H1 (cell line): Measurements from ENCODE around the gene CSF2RB. TPM values are rescaled to one million over a fixed set of nuclear protein-coding genes. Genes with fewer than 3 reads are reported as not detected.

Source experiments
- CTCF ChIA-PET: fragments of 300-600 bp; sonication (Branson Sonifier 250); formaldehyde crosslinking; loops from one replicate; lab custom pipeline; 2021; ENCODE audit not compliant: partially characterized antibody; lab: Charles Lee
- POLR2A ChIA-PET: fragments of 300-600 bp; sonication (Branson Sonifier 250); formaldehyde crosslinking; loops from one replicate; lab custom pipeline; 2021; ENCODE audit warnings: inconsistent platforms; ENCODE audit not compliant: partially characterized antibody; lab: Charles Lee
- DNase-seq, 2 experiments: peaks; one replicate each; pipeline versions ENCODE4 v3.0.0 to v3.0.0-alpha.2; 2010 to 2022; ENCODE audit warnings: low spot score in 2 of 2, low read depth in 1 of 2, mixed read lengths in 1 of 2
- FAIRE-seq: peaks from 2 replicates; lab custom pipeline; 2011; peaks lifted over from hg19 to GRCh38; lab: Jason Lieb, UNC
- H2AFZ ChIP-seq: 2 replicates; pipeline ENCODE4 v1.8.1; 2012; ENCODE audit warnings: low read length, inconsistent platforms
- H2AK5ac ChIP-seq: 2 replicates; pipeline ENCODE4 v1.6.1; 2013; ENCODE audit warnings: low read depth, low read length
- H2BK120ac ChIP-seq: replicated peaks from 2 replicates; pipeline ENCODE3; 2013; ENCODE audit warnings: low read depth, low read length, inconsistent platforms
- H2BK12ac ChIP-seq: 2 replicates; pipeline ENCODE4 v1.6.1; 2013; ENCODE audit warnings: low read depth, low read length
- H2BK15ac ChIP-seq: 2 replicates; pipeline ENCODE4 v1.6.1; 2013; ENCODE audit warnings: low read length
- H2BK20ac ChIP-seq: 2 replicates; pipeline ENCODE4 v1.6.1; 2013; ENCODE audit warnings: low read length
- H2BK5ac ChIP-seq: 2 replicates; pipeline ENCODE4 v1.6.1; 2013; ENCODE audit warnings: low read depth, low read length
- H3K14ac ChIP-seq: 2 replicates; pipeline ENCODE4 v1.6.1; 2013; ENCODE audit warnings: inconsistent platforms; ENCODE audit not compliant: insufficient read length
- H3K18ac ChIP-seq: 2 replicates; pipeline ENCODE4 v1.6.1; 2013; ENCODE audit warnings: low read length; ENCODE audit errors: extremely low read depth
- H3K23ac ChIP-seq: 2 replicates; pipeline ENCODE4 v1.6.1; 2013; ENCODE audit warnings: inconsistent platforms; ENCODE audit not compliant: insufficient read length
- H3K23me2 ChIP-seq: 2 replicates; pipeline ENCODE4 v1.6.1; 2013; ENCODE audit warnings: low read depth, low read length
- H3K27ac ChIP-seq: 2 replicates; pipeline ENCODE4 v1.6.1; 2011; ENCODE audit warnings: low read depth, low read length, inconsistent platforms
- H3K27me3 ChIP-seq, 4 experiments: replicated peaks in 1 of 4; 1 replicate in 1 of 4; 2 replicates in 3 of 4; pipeline versions ENCODE4 v1.6.1 to v1.8.1; 2011 to 2013; ENCODE audit warnings: low read length in 3 of 4, mild to moderate bottlenecking in 3 of 4, inconsistent platforms in 2 of 4, mixed read lengths in 2 of 4, moderate library complexity in 1 of 4; ENCODE audit not compliant: control insufficient read depth in 3 of 4, insufficient read depth in 3 of 4; ENCODE audit errors: extremely low read depth in 1 of 4
- H3K36me3 ChIP-seq, 4 experiments: 2 replicates each; pipeline versions ENCODE4 v1.6.1 to v1.8.1; 2011 to 2013; ENCODE audit warnings: mild to moderate bottlenecking in 4 of 4, low read length in 3 of 4, moderate library complexity in 2 of 4, control low read depth in 1 of 4, inconsistent platforms in 1 of 4; ENCODE audit not compliant: insufficient read depth in 4 of 4, control insufficient read depth in 2 of 4
- H3K4ac ChIP-seq: replicated peaks from 2 replicates; pipeline ENCODE3; 2013; ENCODE audit warnings: low read length, low read depth, mixed read lengths, inconsistent platforms; ENCODE audit not compliant: insufficient read length
- H3K4me1 ChIP-seq, 4 experiments: replicated peaks in 1 of 4; 1 replicate in 1 of 4; 2 replicates in 3 of 4; pipeline versions ENCODE4 v1.6.1 to v1.8.1; 2011 to 2013; ENCODE audit warnings: low read length in 3 of 4, inconsistent platforms in 2 of 4, mixed read lengths in 1 of 4; ENCODE audit not compliant: insufficient read depth in 4 of 4, control insufficient read depth in 3 of 4
- H3K4me2 ChIP-seq, 2 experiments: 2 replicates each; pipeline versions ENCODE4 v1.6.1 to v1.8.1; 2011 to 2013; ENCODE audit warnings: low read depth in 2 of 2, low read length in 2 of 2, control low read depth in 1 of 2, inconsistent platforms in 1 of 2, mild to moderate bottlenecking in 1 of 2; ENCODE audit not compliant: insufficient read depth in 1 of 2
- H3K4me3 ChIP-seq, 4 experiments: fragments of 200-600, 300-600 bp in 1 of 4; sonication (generic), shearing (Covaris generic), sonication (Bioruptor Twin) in 1 of 4; 2 replicates each; pipeline versions ENCODE4 v1.5.1 to v1.8.1; 2011 to 2016; ENCODE audit warnings: low read length in 4 of 4, low read depth in 3 of 4, control low read depth in 2 of 4, inconsistent platforms in 2 of 4, mild to moderate bottlenecking in 2 of 4, mixed read lengths in 1 of 4, moderate library complexity in 1 of 4; ENCODE audit not compliant: insufficient read depth in 2 of 4; ENCODE audit errors: extremely low read depth in 1 of 4
- H3K56ac ChIP-seq: replicated peaks from 2 replicates; pipeline ENCODE3; 2013; ENCODE audit warnings: low read depth, mild to moderate bottlenecking, mixed read lengths, low read length, inconsistent platforms; ENCODE audit not compliant: insufficient read length
- H3K79me1 ChIP-seq: 2 replicates; pipeline ENCODE4 v1.6.1; 2013; ENCODE audit warnings: low read depth, low read length, control low read depth
- H3K79me2 ChIP-seq, 2 experiments: 2 replicates each; pipeline versions ENCODE4 v1.6.1 to v1.8.1; 2012 to 2013; ENCODE audit warnings: low read length in 2 of 2, mild to moderate bottlenecking in 2 of 2, inconsistent platforms in 1 of 2; ENCODE audit not compliant: insufficient read depth in 2 of 2, control insufficient read depth in 1 of 2
- H3K9ac ChIP-seq, 4 experiments: replicated peaks in 1 of 4; 1 replicate in 1 of 4; 2 replicates in 3 of 4; pipeline versions ENCODE4 v1.6.1 to v1.8.1; 2011 to 2013; ENCODE audit warnings: low read depth in 3 of 4, low read length in 3 of 4, control low read depth in 2 of 4, mild to moderate bottlenecking in 2 of 4, moderate library complexity in 2 of 4, inconsistent platforms in 1 of 4; ENCODE audit errors: extremely low read depth in 1 of 4
- H3K9me3 ChIP-seq, 2 experiments: 2 replicates each; pipeline versions ENCODE4 v1.6.1 to v1.8.1; 2012 to 2013; ENCODE audit warnings: mild to moderate bottlenecking in 2 of 2, moderate library complexity in 2 of 2, control low read depth in 1 of 2, inconsistent platforms in 1 of 2, low read depth in 1 of 2, low read length in 1 of 2, mixed read lengths in 1 of 2; ENCODE audit not compliant: insufficient read depth in 2 of 2
- H4K20me1 ChIP-seq, 2 experiments: replicated peaks in 1 of 2; 2 replicates each; pipeline versions ENCODE3 to v1.8.1; 2011 to 2013; ENCODE audit warnings: inconsistent platforms in 2 of 2, low read length in 2 of 2, mild to moderate bottlenecking in 1 of 2; ENCODE audit not compliant: insufficient read depth in 2 of 2, control insufficient read depth in 1 of 2
- H4K5ac ChIP-seq: 2 replicates; pipeline ENCODE4 v1.6.1; 2013; ENCODE audit warnings: low read length, low read depth, mixed read lengths, inconsistent platforms; ENCODE audit not compliant: insufficient read length
- H4K8ac ChIP-seq: 2 replicates; pipeline ENCODE4 v1.8.0; 2013; ENCODE audit warnings: mild to moderate bottlenecking, moderate library complexity, low read length, inconsistent platforms; ENCODE audit not compliant: insufficient read depth; ENCODE audit errors: extremely low read depth
- H4K91ac ChIP-seq: replicated peaks from 2 replicates; pipeline ENCODE3; 2013; ENCODE audit warnings: low read length, mixed read lengths, inconsistent platforms; ENCODE audit not compliant: insufficient read length
- BACH1 ChIP-seq: IDR thresholded peaks from 2 replicates; pipeline ENCODE4 v1.6.1; 2012; ENCODE audit warnings: low read length, improper control_type of control experiment
- CEBPB ChIP-seq: IDR thresholded peaks from 2 replicates; pipeline ENCODE4 v1.6.1; 2012; ENCODE audit warnings: low read depth, low read length
- CHD2 ChIP-seq: IDR thresholded peaks from 2 replicates; pipeline ENCODE4 v1.6.1; 2012; ENCODE audit warnings: low read length, improper control_type of control experiment
- CTBP2 ChIP-seq: IDR thresholded peaks from 2 replicates; pipeline ENCODE4 v1.7.0; 2011; ENCODE audit warnings: borderline replicate concordance, mild to moderate bottlenecking, moderate library complexity, mixed read lengths, low read length; ENCODE audit not compliant: insufficient read depth, insufficient read length
- GABPA ChIP-seq: IDR thresholded peaks from 2 replicates; pipeline ENCODE4 v1.6.1; 2011; ENCODE audit warnings: mild to moderate bottlenecking, low read length, moderate library complexity, borderline replicate concordance; ENCODE audit not compliant: insufficient read depth
- KDM4A ChIP-seq: IDR thresholded peaks from one replicate; pipeline ENCODE4 v1.7.1; 2012; ENCODE audit warnings: low read depth, mild to moderate bottlenecking, moderate library complexity, low read length, inconsistent platforms; ENCODE audit not compliant: severe bottlenecking
- MAFK ChIP-seq: IDR thresholded peaks from 2 replicates; pipeline ENCODE4 v1.6.1; 2012; ENCODE audit warnings: low read depth, mild to moderate bottlenecking, improper control_type of control experiment, low read length
- RBBP5 ChIP-seq: IDR thresholded peaks from 2 replicates; pipeline ENCODE4 v1.7.1; 2012; ENCODE audit warnings: low read depth, mild to moderate bottlenecking, inconsistent platforms, low read length, moderate library complexity, borderline replicate concordance
- RNF2 ChIP-seq: fragments of 200-900, 300-1000 bp; sonication (generic); IDR thresholded peaks from 2 replicates; pipeline ENCODE4 v1.7.1; 2016; ENCODE audit warnings: borderline replicate concordance, low read depth, mild to moderate bottlenecking, antibody characterized with exemption, low read length; ENCODE audit not compliant: poor library complexity, severe bottlenecking; ENCODE audit errors: missing control alignments
- SP4 ChIP-seq: IDR thresholded peaks from 2 replicates; pipeline ENCODE4 v1.6.1; 2012; ENCODE audit warnings: low read length, inconsistent platforms
- ZNF274 ChIP-seq: IDR thresholded peaks from 2 replicates; pipeline ENCODE4 v1.7.0; 2012; ENCODE audit warnings: low read length, borderline replicate concordance; ENCODE audit errors: extremely low read depth
- WGBS, 2 experiments: shearing (Covaris generic) in 1 of 2; methylation state at CpG; one replicate each; pipeline versions ENCODE4 v1.1.6 to v1.1.7; 2013 to 2015; ENCODE audit warnings: low lambda C conversion rate in 2 of 2, mixed read lengths in 2 of 2, inconsistent platforms in 1 of 2, low coverage in 1 of 2, missing lambda C conversion rate in 1 of 2; ENCODE audit not compliant: insufficient replicate concordance in 2 of 2, insufficient coverage in 1 of 2, insufficient read length in 1 of 2; ENCODE audit errors: extremely low coverage in 1 of 2, missing lambda C conversion rate in 1 of 2; 5-methylcytosine and 5-hydroxymethylcytosine counted together
- polyA plus RNA-seq, 7 experiments: library from polyadenylated mRNA; depleted of rRNA in 3 of 7; stranded (reverse) in 5 of 7; unstranded in 2 of 7; fragments of >200 nt in 5 of 7; fragments of 200-250 nt in 2 of 7; gene quantifications; 1 replicate in 5 of 7; 2 replicates in 1 of 7; 4 replicates in 1 of 7; pipeline versions ENCODE4 v1.2.1 to v1.2.3, GENCODE V29; 2011 to 2013; ENCODE audit warnings: missing spikeins in 2 of 7, mixed read lengths in 2 of 7
- total RNA-seq: library from RNA; stranded (reverse); fragmentation: NEBNext Ultra II Directional; extraction: Animal tissue kit (Norgen Biotek cat#: 25700); gene quantifications from 2 replicates; pipeline ENCODE4 v1.2.1, GENCODE V29; 2021

Gene CSF2RB
- total and polyA plus RNA-seq, 2 of the 8 experiments (the other 6 are each of a cell fraction or from before 2014, with no cell fraction given): not detected

DNA sequence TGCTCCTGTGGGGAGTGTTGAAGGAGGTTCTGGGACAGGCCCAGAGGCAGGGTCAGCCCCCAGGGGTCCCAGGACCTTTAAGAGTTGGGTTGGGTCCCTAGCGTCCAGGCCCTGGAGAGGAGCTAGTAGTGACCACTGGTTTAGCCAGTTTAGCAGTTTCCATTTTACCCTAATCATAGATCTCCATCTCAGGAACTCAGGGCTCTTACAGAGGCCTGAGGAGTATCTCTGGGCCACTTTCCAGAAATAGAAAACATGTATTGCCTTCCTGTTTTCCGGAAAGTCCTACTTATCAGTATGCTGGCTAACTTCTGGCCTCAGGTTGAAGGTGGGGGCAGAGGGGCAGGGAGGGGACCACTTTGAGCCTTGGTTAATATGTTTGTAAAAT lies 39.1 kb upstream of the CSF2RB start:
- Histone ChIP-seq H3K27me3 (no peaks in the 10 kb centered on the region; a peak in 1 of 7 replicates), H3K14ac (no peak overlapping the region), H3K4me2 (no peak overlapping the region), H2BK5ac (no peak overlapping the region), H3K79me2 (no peaks in the 10 kb centered on the region), H3K18ac (no peak overlapping the region; the same call in 1 of the 2 replicates), H2BK12ac (no peak overlapping the region), H3K4me1 (no peaks in the 10 kb centered on the region; a peak in 1 of 7 replicates), H4K91ac (no peak overlapping the region), H4K20me1 (peaks cover 0 to 3% of the 10 kb centered on the region in 2 experiments), H3K56ac (no peak overlapping the region), H2BK120ac (no peak overlapping the region), H4K8ac (no peak overlapping the region), H3K23me2 (peaks cover 10% of the 10 kb centered on the region; the same call in 1 of the 2 replicates), H3K4me3 (no peak overlapping the region), H3K36me3 (no peaks in the 10 kb centered on the region), H2AK5ac (no peak overlapping the region), H2BK15ac (no peak overlapping the region), H3K4ac (no peak overlapping the region), H3K9ac (no peak overlapping the region), H2AFZ (0 out of 2 replicates have a peak overlapping the region, but pooled peaks have one; percentile 99), H3K23ac (no peak overlapping the region), H2BK20ac (no peak overlapping the region), H3K79me1 (no peaks in the 10 kb centered on the region), H3K27ac (no peak overlapping the region), H4K5ac (no peak overlapping the region), H3K9me3 (no peaks in the 10 kb centered on the region)
- WGBS, 2 experiments: 88% methylated on average over 2 of the region's 2 CpGs; no CpG with 5 or more reads in 1 of the 2 experiments
- DNase-seq (no peak), FAIRE-seq (no peak)
- CTCF ChIA-PET: interaction anchor here (1.0 to 2.7 kb wide), 10 partner anchors 8 to 108 kb away, joined by 3 to 18 read pairs (median 5); partner anchors contain the start of gene NCF4
- TF ChIP-seq SP4: no peak
- TF ChIP-seq MAFK: no peak
- no peak for TF ChIP-seq CEBPB
- no peak for TF ChIP-seq RNF2
- no peak for TF ChIP-seq ZNF274
- TF ChIP-seq RBBP5: no peak
- TF ChIP-seq KDM4A: no peak
- TF ChIP-seq GABPA: no peak
- TF ChIP-seq BACH1: no peak
- TF ChIP-seq CTBP2: no peak
- TF ChIP-seq CHD2: no peak
- POLR2A ChIA-PET: interaction anchor here (0.6 to 0.9 kb wide), 2 partner anchors 25 to 92 kb away, joined by 3 read pairs; no protein-coding TSS in a partner anchor
